IPS-18a (cell line): ENCODE results near the gene QSOX2.

ENCODE experiments used
- H3K27ac ChIP-seq: one replicate; pipeline ENCODE4 v1.5.1; 2013; ENCODE audit warnings: low read length
- H3K27me3 ChIP-seq: one replicate; pipeline ENCODE4 v1.6.1; 2013; ENCODE audit warnings: mild to moderate bottlenecking, low read length; ENCODE audit not compliant: control insufficient read depth, insufficient read depth
- H3K36me3 ChIP-seq: one replicate; pipeline ENCODE4 v1.6.1; 2013; ENCODE audit warnings: low read depth, low read length; ENCODE audit not compliant: control insufficient read depth
- H3K4me1 ChIP-seq: one replicate; pipeline ENCODE4 v1.6.1; 2013; ENCODE audit warnings: low read depth, low read length; ENCODE audit not compliant: control insufficient read depth
- H3K4me3 ChIP-seq: one replicate; pipeline ENCODE4 v1.5.1; 2013; ENCODE audit warnings: low read length
- H3K9ac ChIP-seq: one replicate; pipeline ENCODE4 v1.6.1; 2013; ENCODE audit warnings: mild to moderate bottlenecking, low read length, moderate library complexity
- H3K9me3 ChIP-seq: one replicate; pipeline ENCODE4 v1.6.1; 2013; ENCODE audit warnings: low read depth, low read length; ENCODE audit not compliant: control insufficient read depth

QSOX2 gene

DNA sequence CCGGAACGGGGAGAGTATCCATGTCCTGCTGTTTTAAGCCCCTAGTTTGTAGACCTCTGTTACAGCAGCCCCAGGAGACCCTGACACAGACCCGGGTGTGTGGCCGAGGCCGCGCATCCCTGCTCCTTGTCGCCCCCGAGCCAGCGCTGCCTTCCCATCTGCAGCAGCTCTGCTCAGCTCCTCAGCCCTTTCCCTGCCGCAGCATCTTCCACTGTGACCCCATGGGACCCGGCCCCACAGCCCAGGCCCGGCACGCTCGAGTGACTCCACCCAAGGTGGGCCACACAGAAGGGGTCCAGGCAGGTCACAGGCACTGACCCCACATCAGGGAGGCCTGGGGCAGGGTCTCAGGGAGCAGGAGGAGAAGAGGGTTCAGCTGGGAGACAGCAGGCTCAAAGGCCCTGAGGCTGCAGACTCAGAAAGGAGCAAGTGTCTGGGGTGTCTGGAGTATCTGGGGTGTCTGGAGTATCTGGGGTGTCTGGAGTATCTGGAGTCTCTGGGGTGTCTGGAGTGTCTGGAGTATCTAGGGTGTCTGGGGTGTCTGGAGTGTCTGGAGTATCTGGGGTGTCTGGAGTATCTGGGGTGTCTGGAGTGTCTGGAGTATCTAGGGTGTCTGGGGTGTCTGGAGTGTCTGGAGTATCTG lies 71.8 kb downstream of the QSOX2 start:
- Histone ChIP-seq H3K27me3 (no peaks in the 10 kb centered on the region), H3K9me3 (no peaks in the 10 kb centered on the region), H3K4me1 (peaks cover 24% of the 10 kb centered on the region), H3K36me3 (no peaks in the 10 kb centered on the region), H3K9ac (no peak overlapping the region), H3K27ac (no peak overlapping the region), H3K4me3 (no peak overlapping the region)

DNA sequence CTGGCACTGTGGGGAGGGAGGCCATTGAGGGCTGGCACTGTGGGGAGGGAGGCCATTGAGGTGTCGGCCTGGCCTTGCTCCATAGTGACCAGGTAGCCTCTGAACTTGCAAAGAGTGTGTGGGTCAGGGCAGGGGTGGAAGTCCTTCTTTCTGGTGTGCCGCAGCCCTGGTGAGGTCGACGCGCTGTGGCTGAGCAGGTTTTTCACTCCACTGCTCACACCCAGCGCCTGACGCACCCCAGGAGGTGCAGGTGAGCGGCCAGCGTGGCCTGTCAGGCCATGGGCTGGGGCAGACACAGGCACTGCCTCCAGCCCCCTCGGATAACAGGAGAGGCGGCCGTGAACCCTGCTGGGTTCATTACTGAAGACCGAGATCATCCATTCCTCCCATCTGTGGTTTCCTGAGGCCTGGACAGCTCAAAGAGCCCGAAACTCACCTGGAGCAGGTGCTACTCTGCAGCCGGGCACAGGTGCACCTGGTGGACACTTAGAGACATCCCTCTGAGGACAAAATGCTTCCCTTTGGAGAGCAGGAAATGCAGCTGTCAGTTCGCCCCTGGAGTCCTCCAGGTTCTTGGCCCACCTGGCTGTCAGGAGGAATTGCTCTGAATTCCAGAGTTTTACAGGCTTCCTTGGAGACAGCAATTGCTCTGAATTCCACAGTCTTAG lies 73.1 kb downstream of the QSOX2 start:
- Histone ChIP-seq H3K4me1 (peaks cover 19% of the 10 kb centered on the region), H3K4me3 (no peak overlapping the region), H3K9me3 (no peaks in the 10 kb centered on the region), H3K36me3 (no peaks in the 10 kb centered on the region), H3K9ac (no peak overlapping the region), H3K27me3 (no peaks in the 10 kb centered on the region), H3K27ac (no peak overlapping the region)

DNA sequence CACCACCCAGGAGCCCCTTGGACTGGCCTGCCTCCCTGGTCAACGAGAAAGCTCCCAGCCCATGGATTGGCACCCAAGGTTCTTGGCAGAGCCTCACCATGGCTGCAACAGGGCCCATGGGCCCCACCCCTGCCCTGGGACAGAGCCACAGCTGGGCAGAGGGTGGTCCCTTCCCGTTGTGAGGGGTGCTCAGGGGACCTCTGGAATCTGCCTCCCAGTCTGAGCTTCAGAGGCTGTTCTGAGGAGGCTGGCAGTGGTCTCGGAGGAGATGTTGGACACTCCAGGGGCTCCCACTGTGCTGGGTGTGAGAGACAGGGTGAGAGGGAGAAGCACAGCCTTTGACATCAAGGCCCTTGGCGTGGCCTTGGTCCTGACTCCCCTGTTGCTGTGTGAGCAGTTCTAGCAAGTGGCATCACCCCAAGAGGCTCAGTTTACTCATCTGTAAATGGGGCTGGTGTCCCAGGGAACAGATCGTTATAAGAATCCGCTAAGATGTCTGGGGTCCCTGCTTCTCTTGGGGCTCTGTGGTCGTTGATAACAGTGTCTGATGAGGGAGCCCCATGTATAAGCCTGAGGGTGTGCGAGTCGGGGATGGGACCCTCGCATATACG lies 73.7 kb downstream of the QSOX2 start:
- H3K27ac ChIP-seq: no peak overlapping the region

DNA sequence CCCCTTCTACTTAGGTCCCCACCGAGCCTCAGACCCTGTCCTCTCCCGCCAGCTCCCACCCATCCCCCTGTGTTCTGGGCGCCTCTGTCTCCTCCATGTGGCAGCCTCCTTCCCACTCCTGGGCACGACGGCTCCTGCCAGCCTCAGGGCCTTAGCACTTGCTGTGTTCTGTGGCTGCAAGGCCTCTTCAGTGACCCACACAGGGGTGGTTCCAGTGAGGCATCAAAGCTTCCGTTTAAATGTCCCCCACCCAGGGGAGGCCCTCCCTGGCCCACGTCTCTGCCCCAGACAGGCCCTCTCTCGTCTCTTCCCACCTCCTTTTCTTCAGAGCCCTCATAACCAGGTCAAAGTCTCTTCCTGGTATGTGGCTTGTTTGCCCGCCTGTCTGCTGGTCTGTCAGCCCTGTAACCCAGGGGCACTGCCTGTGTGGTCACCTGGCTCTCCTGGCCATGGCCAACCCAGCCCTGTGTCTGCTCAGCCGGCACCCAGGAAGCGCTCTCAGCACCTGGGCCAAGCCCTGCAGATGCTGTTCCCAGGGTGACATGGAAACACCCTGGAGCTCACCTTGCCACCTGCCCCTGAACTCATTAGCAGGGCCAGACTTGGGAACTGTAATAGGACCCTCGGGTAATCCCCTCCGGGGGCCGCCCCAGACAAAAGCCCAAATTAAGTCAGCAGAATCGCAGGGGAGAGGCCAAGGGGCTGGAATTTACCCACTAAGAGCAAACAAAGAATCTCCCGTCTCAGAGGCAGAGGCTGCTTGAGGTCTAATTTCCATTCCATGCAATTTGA lies 74.4 kb downstream of the QSOX2 start:
- no peaks in the 10 kb centered on the region for H3K9me3 ChIP-seq
- H3K9ac ChIP-seq: no peak overlapping the region
- no peaks in the 10 kb centered on the region for H3K36me3 ChIP-seq
- H3K4me1 ChIP-seq: peaks cover 19% of the 10 kb centered on the region
- no peak overlapping the region for H3K27ac ChIP-seq
- H3K4me3 ChIP-seq: no peak overlapping the region
- no peaks in the 10 kb centered on the region for H3K27me3 ChIP-seq

More for the DNA sequence above, 73.7 kb downstream of the QSOX2 start:
- Histone ChIP-seq H3K36me3 (no peaks in the 10 kb centered on the region), H3K9ac (no peak overlapping the region), H3K4me1 (peaks cover 19% of the 10 kb centered on the region), H3K9me3 (no peaks in the 10 kb centered on the region), H3K27me3 (no peaks in the 10 kb centered on the region), H3K4me3 (no peak overlapping the region)

DNA sequence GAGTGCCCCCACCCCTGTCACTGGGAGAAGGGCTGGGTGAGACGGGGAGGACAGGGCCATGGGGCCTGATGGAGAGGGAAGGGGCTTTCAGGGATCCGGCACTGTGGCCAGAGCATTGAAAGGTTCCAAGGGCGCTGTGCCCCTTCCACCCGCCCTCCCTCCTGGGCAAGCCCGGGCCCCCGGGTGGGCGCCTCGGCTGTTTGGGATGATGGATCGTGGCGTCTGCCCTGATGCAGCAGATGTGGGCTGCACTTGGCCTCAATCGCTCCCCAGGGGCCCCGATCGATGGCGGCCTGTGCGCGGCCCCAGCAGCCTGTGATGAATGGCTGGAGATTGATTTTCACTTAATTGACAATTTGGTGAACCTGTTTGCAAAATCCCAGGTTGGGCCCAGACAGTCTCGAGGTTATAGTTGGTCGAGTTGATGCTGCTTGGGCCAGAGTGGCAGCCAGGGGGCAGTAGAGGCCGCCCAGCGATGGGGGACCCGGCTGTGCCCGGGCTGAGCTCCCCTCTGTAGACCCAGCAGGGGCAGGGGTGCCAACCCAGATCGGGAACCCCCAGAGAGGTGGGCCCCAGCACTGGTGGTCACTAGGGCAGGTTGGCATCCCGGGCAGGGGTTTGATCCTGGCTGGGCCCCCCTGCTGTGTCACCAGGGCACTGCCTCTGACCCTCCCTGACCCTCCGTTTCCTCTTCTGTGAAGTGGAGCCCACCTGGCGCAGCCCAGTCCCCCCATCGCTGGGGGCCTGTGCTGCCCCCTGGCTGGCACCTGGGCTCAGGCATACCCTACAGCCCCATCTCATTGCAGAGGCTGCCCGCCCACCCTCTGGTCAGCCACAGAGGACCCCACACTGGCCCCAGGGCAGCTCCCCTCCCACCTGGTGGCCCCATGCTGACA lies 75.4 kb downstream of the QSOX2 start:
- Histone ChIP-seq H3K4me3 (no peak overlapping the region), H3K27me3 (no peaks in the 10 kb centered on the region), H3K36me3 (no peaks in the 10 kb centered on the region), H3K27ac (no peak overlapping the region), H3K9me3 (no peaks in the 10 kb centered on the region), H3K4me1 (peaks cover 19% of the 10 kb centered on the region), H3K9ac (no peak overlapping the region)

DNA sequence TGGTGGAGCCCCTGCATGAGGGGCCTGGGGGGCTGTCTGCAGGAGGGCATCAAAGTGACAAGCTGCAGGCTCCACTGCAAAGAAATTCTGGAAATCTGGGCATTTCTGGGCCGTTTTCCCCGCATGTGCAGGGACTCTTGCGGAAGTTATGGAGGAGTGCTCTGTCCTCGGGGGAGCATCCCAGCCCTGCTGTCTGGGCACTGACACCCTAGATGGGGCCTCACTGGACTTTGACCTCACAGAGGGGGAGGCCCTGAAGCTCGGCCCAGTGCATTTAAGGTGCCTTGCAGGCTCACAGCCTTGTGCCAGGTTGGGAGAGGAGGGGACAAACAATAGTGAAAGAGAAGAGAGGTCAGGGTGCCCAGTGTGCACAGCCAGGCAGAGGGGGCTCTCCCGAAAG lies 76.1 kb downstream of the QSOX2 start:
- Histone ChIP-seq H3K27me3 (no peaks in the 10 kb centered on the region), H3K36me3 (no peaks in the 10 kb centered on the region), H3K27ac (no peak overlapping the region), H3K9ac (no peak overlapping the region), H3K4me3 (no peak overlapping the region), H3K9me3 (no peaks in the 10 kb centered on the region), H3K4me1 (peaks cover 19% of the 10 kb centered on the region)

DNA sequence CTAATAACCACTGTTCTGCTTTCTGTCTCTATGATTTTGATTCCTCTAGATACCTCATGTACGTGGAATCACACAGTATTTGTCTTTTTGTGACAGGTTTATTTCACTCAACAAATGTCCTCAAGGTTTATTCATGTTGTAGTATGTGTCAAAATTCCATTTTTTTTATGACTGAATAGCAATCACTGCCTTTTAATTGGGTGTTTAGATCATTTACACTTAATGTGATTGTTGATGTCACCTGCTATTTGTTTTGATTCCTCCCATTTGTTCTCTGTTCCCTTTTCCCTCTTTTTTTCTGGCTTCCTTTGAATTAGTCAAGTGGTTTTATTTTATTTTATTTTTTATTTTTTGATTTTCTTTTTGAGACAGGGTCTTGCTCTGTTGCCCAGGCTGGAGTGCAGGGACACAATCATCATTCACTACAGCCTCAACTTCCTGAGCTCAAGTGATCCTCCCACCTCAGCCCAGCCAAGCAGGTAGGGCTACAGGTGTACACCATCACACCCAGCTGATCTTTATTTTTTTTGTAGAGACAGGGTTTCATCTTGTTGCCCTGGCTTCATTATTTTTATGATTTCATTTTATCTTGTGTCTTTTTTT lies 82.3 kb downstream of the QSOX2 start:
- Histone ChIP-seq H3K9ac (no peak overlapping the region), H3K9me3 (no peaks in the 10 kb centered on the region), H3K4me1 (no peaks in the 10 kb centered on the region), H3K27ac (no peak overlapping the region), H3K4me3 (no peak overlapping the region), H3K36me3 (no peaks in the 10 kb centered on the region), H3K27me3 (no peaks in the 10 kb centered on the region)

DNA sequence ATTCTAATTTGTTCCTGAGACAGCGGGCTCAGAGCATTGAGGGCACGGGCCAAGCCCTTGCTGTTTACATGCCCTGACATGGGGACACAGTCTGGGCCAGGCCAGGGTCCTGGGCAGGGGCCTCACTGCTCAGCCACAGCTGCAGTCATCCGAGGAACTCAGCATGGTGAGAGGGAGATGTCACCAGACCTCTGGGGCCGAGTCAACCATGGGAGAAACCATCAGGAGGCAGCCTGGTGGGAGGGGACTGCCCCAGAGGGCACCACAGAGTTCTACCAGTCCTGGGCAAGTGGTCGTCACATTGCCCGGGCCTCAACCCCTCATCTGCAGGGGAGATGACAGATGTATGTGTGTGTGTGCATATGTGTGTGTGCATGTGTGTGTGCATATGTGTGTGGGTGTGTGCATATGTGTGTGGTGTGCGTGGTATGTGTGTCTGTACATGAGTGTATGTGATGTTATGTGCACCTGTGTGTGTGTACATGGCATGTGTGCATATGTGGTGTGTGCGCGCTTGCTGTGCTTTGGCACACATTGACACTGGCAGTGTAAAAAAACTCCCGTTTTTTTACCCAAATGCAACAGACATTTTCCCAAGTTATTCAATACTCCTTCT lies 84.5 kb downstream of the QSOX2 start:
- Histone ChIP-seq H3K36me3 (no peaks in the 10 kb centered on the region), H3K27me3 (no peaks in the 10 kb centered on the region), H3K9ac (no peak overlapping the region), H3K4me1 (no peaks in the 10 kb centered on the region), H3K4me3 (no peak overlapping the region), H3K27ac (no peak overlapping the region), H3K9me3 (no peaks in the 10 kb centered on the region)

DNA sequence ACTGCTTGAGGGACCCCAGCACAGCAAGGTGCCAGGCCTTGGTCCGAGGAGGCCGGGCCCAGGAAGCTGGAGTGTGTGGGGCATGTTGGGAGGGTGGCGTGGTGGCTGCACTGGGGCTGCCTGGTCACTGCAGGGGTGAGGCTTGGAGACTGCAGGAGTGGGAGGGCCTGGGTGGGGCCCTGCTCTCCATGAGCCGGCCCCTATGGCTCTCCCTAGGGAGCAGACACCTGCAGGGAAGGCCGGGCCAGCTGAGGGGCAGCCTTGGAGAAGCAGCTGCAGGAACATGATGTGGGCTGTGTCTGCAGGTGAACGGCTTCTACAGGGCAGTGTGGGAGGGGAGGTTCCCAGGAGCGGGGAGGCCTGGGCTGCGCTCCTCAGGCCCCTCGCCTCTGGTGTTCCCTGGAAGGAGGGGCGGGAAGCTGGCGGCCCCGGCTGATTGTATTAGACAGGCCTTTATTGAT lies 85.2 kb downstream of the QSOX2 start:
- Histone ChIP-seq H3K27ac (no peak overlapping the region), H3K27me3 (no peaks in the 10 kb centered on the region)

DNA sequence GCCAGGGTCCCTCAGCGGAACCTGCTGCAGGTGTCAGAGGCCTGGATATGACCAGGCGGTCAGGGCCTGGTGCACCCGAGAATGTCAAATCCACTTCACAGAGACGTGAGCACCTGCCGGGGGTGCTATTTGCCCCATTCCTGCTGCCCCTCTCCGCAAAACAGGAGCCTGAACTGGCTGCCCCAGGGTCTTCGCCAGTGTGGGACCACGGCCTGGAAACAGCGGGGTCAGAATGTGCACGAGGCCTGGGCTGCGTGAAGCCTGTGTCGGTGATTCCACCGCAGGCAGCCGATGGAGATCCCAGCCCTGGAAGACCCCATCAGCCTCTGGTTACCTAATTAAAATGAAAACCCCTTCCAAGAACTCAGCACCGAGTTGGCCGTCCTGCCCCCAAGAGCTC lies 85.8 kb downstream of the QSOX2 start:
- H3K4me3 ChIP-seq: no peak overlapping the region
- H3K9ac ChIP-seq: no peak overlapping the region
- no peaks in the 10 kb centered on the region for H3K4me1 ChIP-seq
- no peaks in the 10 kb centered on the region for H3K27me3 ChIP-seq
- no peaks in the 10 kb centered on the region for H3K9me3 ChIP-seq
- H3K27ac ChIP-seq: no peak overlapping the region
- H3K36me3 ChIP-seq: no peaks in the 10 kb centered on the region

More for the DNA sequence above, 85.2 kb downstream of the QSOX2 start:
- H3K9me3 ChIP-seq: no peaks in the 10 kb centered on the region
- H3K4me3 ChIP-seq: no peak overlapping the region
- no peak overlapping the region for H3K9ac ChIP-seq
- H3K36me3 ChIP-seq: no peaks in the 10 kb centered on the region
- no peaks in the 10 kb centered on the region for H3K4me1 ChIP-seq
